Left lobe of liver (tissue), 2 donors: ENCODE results near the gene GAP43. TPM values are rescaled to one million over a fixed set of nuclear protein-coding genes. Genes with fewer than 3 reads are reported as not detected.

Experiments
- ATAC-seq: fragments of 200-7000 bp; cut with Tn5 transposase; one replicate; pipeline ENCODE4 v1.9.1; 2020; ENCODE audit warnings: mild to moderate bottlenecking, moderate library complexity
- DNase-seq: peaks from one replicate; pipeline ENCODE4 v3.0.0-alpha.2; 2020; ENCODE audit warnings: low spot score
- total RNA-seq: library from RNA; stranded (reverse); gene quantifications from one replicate; pipeline ENCODE4 v1.2.1, GENCODE V29; 2021
- donor health status: DM: no; HTN: no; CAD: no; lungs with moderate emphysema.
- donor health status: DM: no; HTN: yes; CAD: no.

Gene GAP43, protein sequence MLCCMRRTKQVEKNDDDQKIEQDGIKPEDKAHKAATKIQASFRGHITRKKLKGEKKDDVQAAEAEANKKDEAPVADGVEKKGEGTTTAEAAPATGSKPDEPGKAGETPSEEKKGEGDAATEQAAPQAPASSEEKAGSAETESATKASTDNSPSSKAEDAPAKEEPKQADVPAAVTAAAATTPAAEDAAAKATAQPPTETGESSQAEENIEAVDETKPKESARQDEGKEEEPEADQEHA
- not detected for total RNA-seq

GRCh38 chr3:115623044-115623868 lies at the start of gene GAP43:
TSS of gene GAP43 (plus strand) at chr3:115623510. CDS start at chr3:115623690, 180 bp downstream.
- DNase-seq (no peak), ATAC-seq (peak; percentile 72)

DNA sequence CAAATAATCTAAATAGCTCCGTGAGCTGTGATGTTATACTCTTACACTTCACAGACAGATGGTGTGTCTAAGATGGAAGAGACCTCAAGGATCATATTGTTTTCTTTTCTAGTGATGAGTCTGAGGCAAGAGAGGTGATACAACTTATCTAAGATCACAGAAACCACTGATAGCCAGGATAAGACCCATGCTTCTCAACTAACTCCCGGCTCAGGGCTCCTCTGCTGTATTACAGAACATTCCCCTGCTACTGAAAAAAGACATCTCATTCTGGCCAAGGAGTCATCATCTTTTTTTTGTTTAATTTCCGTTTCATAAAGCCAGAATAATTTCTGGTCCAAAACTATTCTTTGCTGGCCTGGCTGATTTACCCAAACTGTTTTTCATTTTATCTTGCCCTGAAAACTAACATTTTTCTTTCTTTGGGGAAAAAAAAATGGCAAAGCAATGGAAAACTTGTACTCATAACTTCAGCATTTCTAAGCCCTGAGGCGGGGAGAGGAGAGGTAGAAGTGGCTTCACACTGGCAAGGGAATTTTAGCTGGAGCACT lies 46.9 kb upstream of the GAP43 start:
- DNase-seq (no peak), ATAC-seq (no peak)

GRCh38 chr3:115577000-115577399 lies 46.3 kb upstream of the GAP43 start:
- DNase-seq (no peak), ATAC-seq (no peak)

DNA sequence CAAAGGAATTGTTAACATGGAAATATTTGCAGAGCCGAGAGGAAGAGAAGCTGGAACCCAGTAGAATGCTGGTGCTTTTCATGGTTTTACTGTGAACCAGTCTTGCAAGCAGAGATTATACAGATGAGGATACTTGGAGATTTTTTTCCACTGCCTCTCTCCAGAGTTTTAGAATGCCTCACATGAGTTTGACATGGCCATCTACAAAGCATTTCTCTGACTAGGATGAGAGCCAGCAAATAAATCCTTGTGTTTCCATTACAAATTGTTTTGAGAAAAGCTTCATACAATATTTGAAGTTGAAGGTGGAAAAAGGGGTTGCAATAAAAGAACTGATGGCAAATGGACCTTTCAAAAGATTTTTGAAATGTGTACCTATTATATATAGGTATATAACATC lies 45.0 kb upstream of the GAP43 start:
- no peak for DNase-seq
- no peak for ATAC-seq

DNA sequence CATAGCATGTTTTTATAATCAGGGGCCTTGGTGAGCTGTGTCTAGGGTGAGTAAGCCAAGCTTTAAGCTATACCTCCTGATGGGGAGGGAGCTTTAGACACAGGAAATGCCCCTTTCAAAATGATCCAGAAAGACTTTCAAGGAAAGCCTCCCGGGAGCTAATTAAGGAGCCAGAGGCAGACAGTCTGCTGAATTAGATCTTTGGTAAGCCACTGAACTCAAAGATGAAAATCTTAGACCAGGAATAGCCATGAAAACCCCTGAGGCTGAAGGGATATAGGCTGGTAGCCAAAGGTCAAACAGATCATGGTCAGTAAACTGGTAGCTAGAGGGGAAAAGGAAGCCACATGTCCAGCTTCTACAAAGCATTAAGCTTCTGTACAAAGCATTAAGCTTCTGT lies 42.7 kb upstream of the GAP43 start:
- no peak for ATAC-seq

DNA sequence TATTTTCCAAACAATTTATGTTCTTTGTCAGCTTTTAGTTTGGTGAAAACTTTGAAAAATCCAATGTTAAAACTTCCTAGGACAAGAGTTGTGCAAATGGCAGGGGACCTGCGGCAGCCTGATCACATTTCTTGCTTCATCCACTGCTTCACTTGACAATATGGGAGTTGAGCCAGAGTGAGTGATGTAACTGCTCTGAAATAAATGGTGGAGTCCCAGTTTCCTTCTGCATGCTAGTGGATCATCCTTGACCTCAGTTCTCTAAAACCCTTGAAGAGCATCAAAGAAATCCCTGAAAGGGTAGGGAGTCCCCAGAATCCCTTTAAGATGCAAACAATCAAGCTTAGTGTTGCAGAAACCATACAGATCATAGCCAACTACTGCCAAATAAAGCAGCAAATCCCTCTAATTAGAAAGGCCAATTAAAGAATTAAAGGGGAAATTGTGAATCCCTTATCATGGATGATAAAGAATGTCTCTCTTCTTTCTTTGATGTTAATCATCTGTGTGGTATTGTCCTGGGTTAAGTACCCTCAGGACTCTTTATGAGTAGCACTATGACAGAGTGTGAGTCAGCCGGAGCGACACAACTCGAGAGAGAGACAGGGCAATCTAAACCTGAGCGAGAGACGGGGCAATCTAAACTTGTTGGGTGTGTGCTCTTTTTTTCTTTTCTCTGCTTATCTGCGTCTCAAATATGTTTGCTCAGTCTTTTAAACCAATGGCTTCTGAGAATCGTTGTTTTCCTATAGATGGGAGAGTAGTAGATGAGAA lies 41.8 kb upstream of the GAP43 start:
- DNase-seq (no peak), ATAC-seq (no peak)

More for the DNA sequence above, 42.7 kb upstream of the GAP43 start:
- DNase-seq: no peak

- no peak for DNase-seq
- ATAC-seq: no peak
Observed at GRCh38 chr3:115588201-115589115, 34.9 kb upstream of the GAP43 start.

DNA sequence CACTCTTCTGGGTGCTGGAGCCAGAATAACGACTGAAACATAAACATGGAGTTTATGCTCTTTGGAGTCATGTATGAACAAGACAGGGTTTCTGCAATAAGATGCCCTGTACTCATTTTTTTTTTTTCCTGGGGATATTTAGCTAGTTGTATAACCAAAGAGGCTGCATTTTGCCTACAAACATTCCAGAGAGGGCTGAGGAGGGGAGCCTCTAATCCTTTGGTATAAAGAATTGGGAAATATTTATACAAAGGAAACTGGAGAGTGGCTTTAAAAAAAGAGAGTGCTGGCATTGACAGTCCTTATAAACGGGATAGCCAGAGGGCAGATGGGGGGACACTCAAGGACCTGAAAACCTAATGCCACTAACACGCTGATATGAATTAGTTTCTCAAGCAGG lies 32.4 kb upstream of the GAP43 start:
- no peak for ATAC-seq
- no peak for DNase-seq

DNA sequence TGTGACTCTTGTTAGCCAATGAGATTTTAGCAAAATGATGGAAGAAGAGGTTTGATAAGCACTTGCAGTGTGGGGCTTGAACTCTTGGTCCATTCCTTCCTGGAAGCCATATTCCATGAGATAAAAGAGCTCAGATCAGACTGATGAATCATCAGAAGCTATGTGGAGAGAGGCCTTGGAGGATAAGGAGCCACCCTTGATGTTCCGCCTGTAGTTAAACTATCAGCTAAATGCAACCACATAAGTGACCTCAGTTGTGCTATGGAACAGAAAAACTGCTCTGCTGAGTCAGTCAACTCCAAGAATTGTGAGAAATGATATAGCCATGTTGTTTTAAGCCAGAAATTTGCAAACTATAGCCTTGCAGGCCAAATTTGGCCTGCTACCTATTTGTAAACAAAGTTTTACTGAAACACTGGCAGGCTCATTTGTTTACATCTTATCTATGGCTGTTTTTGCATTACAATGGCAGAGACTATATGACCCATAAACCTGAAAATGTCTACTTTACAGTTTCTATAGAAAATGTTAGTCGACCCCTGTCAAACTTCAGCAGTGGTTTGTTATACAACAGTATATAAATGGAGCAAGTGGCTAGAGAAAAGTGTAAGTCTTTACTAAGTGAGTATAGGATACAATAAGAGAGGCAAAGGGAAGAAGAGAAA lies 27.6 kb upstream of the GAP43 start:
- no peak for DNase-seq

DNA sequence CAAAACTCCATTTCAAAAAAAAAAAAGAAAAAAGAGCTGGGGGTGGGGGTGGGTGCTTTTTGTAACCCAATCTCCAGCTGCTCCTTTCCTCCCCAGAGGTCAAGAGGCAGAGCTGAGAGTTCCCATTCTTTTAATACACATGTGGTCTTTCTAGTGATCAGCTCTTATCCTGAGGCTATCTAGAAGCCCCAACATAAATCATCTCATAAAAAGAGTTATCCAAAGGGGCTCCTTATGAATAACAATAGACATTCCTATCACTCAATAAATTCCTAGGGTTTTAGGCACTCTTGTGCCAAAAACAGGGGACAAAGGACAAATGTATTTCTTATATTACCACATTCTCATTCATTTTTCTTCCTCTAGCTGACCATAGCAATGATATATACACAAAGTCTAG lies 25.1 kb upstream of the GAP43 start:
- ATAC-seq (no peak), DNase-seq (no peak)

More for the DNA sequence above, 27.6 kb upstream of the GAP43 start:
- ATAC-seq: no peak

DNA sequence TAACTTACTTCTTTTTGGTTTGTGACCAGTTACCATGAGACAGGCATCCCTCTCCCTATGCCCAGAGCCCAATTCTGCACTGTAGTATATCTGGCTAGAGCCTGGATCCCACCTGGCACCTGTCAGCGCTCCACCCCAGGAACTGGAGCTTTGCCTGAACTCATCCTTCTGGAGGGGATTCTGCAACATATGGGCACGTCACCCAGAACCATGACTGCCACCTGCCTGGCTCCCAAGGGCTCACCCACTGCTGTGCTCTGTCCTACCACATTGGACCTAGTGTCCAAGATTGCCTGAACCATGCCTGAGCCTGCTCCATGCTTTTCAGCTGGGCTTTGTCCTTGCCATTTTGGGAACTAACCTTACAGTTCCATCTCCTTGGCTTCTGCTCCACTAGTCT lies 21.1 kb upstream of the GAP43 start:
- DNase-seq (no peak), ATAC-seq (no peak)

DNA sequence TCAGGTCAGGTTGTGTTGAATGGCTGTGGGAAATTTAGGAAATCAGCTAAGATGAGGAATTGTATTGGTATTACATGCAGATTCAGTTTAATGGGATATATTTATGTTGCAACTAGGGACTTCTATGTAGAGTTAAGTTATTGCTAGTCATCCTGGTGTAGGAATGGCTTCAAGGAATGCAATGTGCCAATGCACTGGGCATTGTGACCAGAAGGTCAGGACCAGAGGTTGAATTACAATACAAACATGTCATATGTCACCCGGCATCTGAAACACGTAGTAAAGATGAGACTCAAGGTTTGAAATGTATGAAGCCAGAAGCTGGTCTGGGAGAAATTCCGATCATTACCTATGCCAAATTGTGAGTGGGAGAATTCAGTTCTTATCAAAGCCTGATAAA lies 11.7 kb upstream of the GAP43 start:
- DNase-seq: no peak

DNA sequence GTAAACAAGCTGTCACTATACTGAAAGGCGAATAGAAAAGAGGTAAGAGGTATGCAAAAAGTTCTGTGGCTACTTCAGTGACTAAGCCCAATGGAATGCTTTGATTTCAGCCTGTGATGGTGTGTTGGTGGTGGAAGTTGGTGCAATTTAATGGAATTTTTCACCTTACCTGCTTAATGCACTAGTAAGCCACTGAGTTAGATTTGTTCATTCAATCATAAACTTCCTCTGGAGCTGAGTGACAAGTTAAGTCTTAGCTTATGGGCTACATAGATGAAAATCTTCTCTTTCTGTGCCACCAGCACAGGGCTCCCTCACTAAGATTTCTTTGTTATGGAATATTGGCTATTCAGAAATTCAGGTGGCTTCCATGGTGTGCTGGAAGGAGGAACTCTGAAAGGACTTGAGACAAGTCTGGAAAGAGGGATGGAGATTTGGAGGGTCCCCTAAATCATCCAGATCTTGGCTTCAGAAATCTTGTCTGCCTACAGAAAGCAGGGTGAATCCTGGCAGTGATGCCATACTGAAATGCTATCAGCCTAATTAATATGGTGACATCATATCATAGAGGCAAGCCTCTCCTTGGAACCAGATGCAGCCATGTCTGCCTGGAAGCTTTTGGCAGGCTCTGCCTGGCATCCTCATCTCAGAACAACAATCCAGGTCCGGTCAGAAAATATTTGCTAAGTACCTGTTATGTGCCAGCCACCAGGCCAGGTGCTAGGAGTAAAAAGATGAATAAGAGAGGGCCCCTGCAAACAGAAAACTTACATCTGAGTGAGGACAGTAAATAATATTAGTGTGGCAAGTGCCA lies 8.1 kb upstream of the GAP43 start:
- no peak for ATAC-seq
- DNase-seq: no peak

More for the DNA sequence above, 11.7 kb upstream of the GAP43 start:
- no peak for ATAC-seq

- no peak for DNase-seq
Observed at GRCh38 chr3:115616461-115616860, 6.8 kb upstream of the GAP43 start.

DNA sequence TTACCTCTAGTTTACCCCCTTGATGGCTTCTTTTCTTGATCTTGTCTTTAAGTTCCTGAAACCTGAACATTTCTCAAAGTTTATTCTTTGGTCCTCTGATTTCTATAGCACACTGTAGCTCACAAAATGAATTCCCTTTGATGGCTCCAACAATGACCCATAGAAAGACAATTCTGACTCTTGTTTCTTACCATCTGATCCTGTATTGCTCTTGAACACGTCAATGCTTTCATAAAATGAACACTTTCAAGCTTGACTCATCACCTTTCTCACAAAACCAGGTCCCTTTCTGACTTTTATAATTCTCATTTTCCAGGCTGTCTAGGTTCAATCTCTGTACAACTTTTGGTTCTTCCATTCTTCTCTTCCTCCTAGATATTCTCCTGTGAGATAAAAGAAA lies 5.7 kb upstream of the GAP43 start:
- DNase-seq: no peak
- ATAC-seq: no peak

More at GRCh38 chr3:115616461-115616860, 6.8 kb upstream of the GAP43 start:
- ATAC-seq: no peak

- no peak for DNase-seq
- ATAC-seq: no peak
Observed at GRCh38 chr3:115624029-115624741, 875 bp downstream of the GAP43 start.

DNA sequence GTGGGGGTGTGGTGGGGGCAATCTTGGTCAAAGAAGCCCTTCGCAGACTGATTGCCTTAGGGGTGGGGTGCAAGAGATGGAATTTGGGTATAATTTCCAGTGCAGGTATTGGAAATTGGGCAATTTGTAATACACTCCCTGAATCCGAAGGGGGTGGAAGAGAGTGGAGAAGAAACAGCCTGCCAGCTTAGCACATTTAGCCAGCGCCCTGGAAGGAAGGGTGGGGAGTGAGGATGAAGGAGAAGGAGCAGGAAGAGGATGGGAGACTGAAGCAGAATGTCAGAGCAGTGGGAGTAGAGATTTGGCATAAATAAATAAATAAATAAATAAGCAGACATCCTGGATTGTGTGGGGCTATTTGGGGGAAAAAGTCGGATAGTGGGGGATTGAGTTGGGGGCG lies 1.6 kb downstream of the GAP43 start:
- ATAC-seq: no peak

GRCh38 chr3:115626006-115626409 lies 2.7 kb downstream of the GAP43 start:
- DNase-seq: no peak
- no peak for ATAC-seq

More for the DNA sequence above, 1.6 kb downstream of the GAP43 start:
- DNase-seq: no peak
